MV-4-11 (cell line): Measurements from ENCODE around the gene TCP1.
"Not testable (repeated sequence)": the region's sequence is repeated elsewhere in the genome, so short reads cannot be mapped to it uniquely, and the experiment has no call there.

Experiments
- DNase-seq: peaks from one replicate; lab custom pipeline; 2025; lab: John Stamatoyannopoulos, UW

Gene TCP1

GRCh38 chr6:159772196-159772595 lies 17.2 kb downstream of the TCP1 start:
- DNase-seq, result no peak

GRCh38 chr6:159769470-159769869 lies 19.9 kb downstream of the TCP1 start:
- DNase-seq, result no peak

- DNase-seq, result no peak
Observed at GRCh38 chr6:159766906-159767305, 22.5 kb downstream of the TCP1 start.

- DNase-seq, result no peak
Observed at GRCh38 chr6:159762681-159763293, 26.6 kb downstream of the TCP1 start.

- peak; percentile 93 for DNase-seq
Observed at GRCh38 chr6:159761873-159762680, 27.3 kb downstream of the TCP1 start, which contains the start of gene ACAT2. TSS of gene ACAT2 (plus strand) at chr6:159762045. CDS start at chr6:159762088, 43 bp downstream.

- DNase-seq, result peak; percentile 27
Observed at GRCh38 chr6:159761129-159761872, 28.1 kb downstream of the TCP1 start.

GRCh38 chr6:159760602-159761057 lies 28.8 kb downstream of the TCP1 start:
- DNase-seq, result no peak

GRCh38 chr6:159759645-159760044 lies 29.8 kb downstream of the TCP1 start:
- no peak for DNase-seq

GRCh38 chr6:159758031-159759001 lies 31.1 kb downstream of the TCP1 start:
- DNase-seq, result no peak

GRCh38 chr6:159756508-159756907 lies 32.9 kb downstream of the TCP1 start:
- DNase-seq, result no peak

- no peak for DNase-seq
Observed at GRCh38 chr6:159754959-159755914, 34.2 kb downstream of the TCP1 start.

GRCh38 chr6:159754401-159754800 lies 35.0 kb downstream of the TCP1 start:
- no peak for DNase-seq

GRCh38 chr6:159753081-159753872 lies 36.1 kb downstream of the TCP1 start:
- DNase-seq, result no peak

GRCh38 chr6:159751448-159751847 lies 38.0 kb downstream of the TCP1 start:
- no peak for DNase-seq

- not testable (repeated sequence) for DNase-seq
Observed at GRCh38 chr6:159748127-159748526, 41.3 kb downstream of the TCP1 start.

GRCh38 chr6:159746759-159747158 lies 42.6 kb downstream of the TCP1 start:
- no peak for DNase-seq

- no peak for DNase-seq
Observed at GRCh38 chr6:159745081-159745480, 44.3 kb downstream of the TCP1 start.

GRCh38 chr6:159742165-159742564 lies 47.2 kb downstream of the TCP1 start:
- DNase-seq, result no peak

GRCh38 chr6:159739341-159739740 lies 50.1 kb downstream of the TCP1 start:
- DNase-seq, result peak; percentile 44
